ENCODE results near the gene LCE1D. TPM values are rescaled to one million over a fixed set of nuclear protein-coding genes. Genes with fewer than 3 reads are reported as not detected.

LCE1D gene
- total and polyA plus RNA-seq, 2 experiments from 2014 or later = not detected

- no peak overlapping the region for H2AFZ ChIP-seq
- peaks cover 14% of the 10 kb centered on the region; the same call in 1 of the 2 replicates for H3F3A ChIP-seq (ENCODE audit: insufficient read depth)
- WGBS, 2 experiments (ENCODE audit: low coverage in 1 of 2, low lambda C conversion rate in 2 of 2, missing lambda C conversion rate in 2 of 2) = 80 to 84% methylated on average over 29 to 31 of the region's 31 CpGs
- no peak overlapping the region for H3K4me3 ChIP-seq
- in situ Hi-C loops (cut with MboI) = no loop called here
- H3K36me3 ChIP-seq (ENCODE audit: low read depth) = no peaks in the 10 kb centered on the region
- peaks cover 21% of the 10 kb centered on the region; the same call in 1 of the 2 replicates for H3K4me1 ChIP-seq (ENCODE audit: insufficient read depth)
- no peaks in the 10 kb centered on the region for H3K9me2 ChIP-seq (ENCODE audit: insufficient read depth)
- DNase-seq = no peak
- TF ChIP-seq EZH2 (IDR thresholded peaks at IDR 0.05; ENCODE audit: insufficient read depth, poor library complexity, severe bottlenecking) (no peak), EZH2phosphoT487 (IDR thresholded peaks at IDR 0.05; ENCODE audit: insufficient read depth, low read depth) (no peak)
- H4K20me1 ChIP-seq (ENCODE audit: insufficient read depth) = no peaks in the 10 kb centered on the region
- no peak overlapping the region for H3K4me2 ChIP-seq (ENCODE audit: unreplicated experiment)
- H3K27ac ChIP-seq = no peak overlapping the region
- H3K9me3 ChIP-seq (ENCODE audit: low read depth) = no peaks in the 10 kb centered on the region
- H3K9ac ChIP-seq = no peak overlapping the region
- no peaks in the 10 kb centered on the region for H3K27me3 ChIP-seq (replicated peaks; ENCODE audit: insufficient read depth)
- no peaks in the 10 kb centered on the region for H3K79me2 ChIP-seq (ENCODE audit: insufficient read depth)
These were observed 35.9 kb upstream of the LCE1D start for GRCh38 chr1:152760551-152761190.

GRCh38 chr1:152761609-152762213 is 34.8 kb upstream of the LCE1D start:
- H3K36me3 ChIP-seq (ENCODE audit: low read depth) = no peaks in the 10 kb centered on the region
- no peak overlapping the region for H3K4me3 ChIP-seq
- H4K20me1 ChIP-seq (ENCODE audit: insufficient read depth) = no peaks in the 10 kb centered on the region
- H3K9me2 ChIP-seq (ENCODE audit: insufficient read depth) = no peaks in the 10 kb centered on the region
- WGBS, 2 experiments (ENCODE audit: low coverage in 1 of 2, low lambda C conversion rate in 2 of 2, missing lambda C conversion rate in 2 of 2) = 36 to 41% methylated on average over 3 of the region's 3 CpGs
- no peaks in the 10 kb centered on the region for H3K9me3 ChIP-seq (ENCODE audit: low read depth)
- peak; percentile 63 for DNase-seq
- no peak overlapping the region for H3K27ac ChIP-seq
- H2AFZ ChIP-seq = peak overlapping the region; percentile 44; the same call in 1 of the 2 replicates
- peaks cover 14% of the 10 kb centered on the region; the same call in 1 of the 2 replicates for H3F3A ChIP-seq (ENCODE audit: insufficient read depth)
- H3K79me2 ChIP-seq (ENCODE audit: insufficient read depth) = no peaks in the 10 kb centered on the region
- TF ChIP-seq EZH2 (IDR thresholded peaks at IDR 0.05; ENCODE audit: insufficient read depth, poor library complexity, severe bottlenecking) (no peak), EZH2phosphoT487 (IDR thresholded peaks at IDR 0.05; ENCODE audit: insufficient read depth, low read depth) (no peak)
- in situ Hi-C loops (cut with MboI) = no loop called here
- H3K27me3 ChIP-seq (replicated peaks; ENCODE audit: insufficient read depth) = no peaks in the 10 kb centered on the region
- H3K9ac ChIP-seq = no peak overlapping the region
- H3K4me2 ChIP-seq (ENCODE audit: unreplicated experiment) = no peak overlapping the region
- H3K4me1 ChIP-seq (ENCODE audit: insufficient read depth) = peaks cover 21% of the 10 kb centered on the region; the same call in 1 of the 2 replicates

DNA sequence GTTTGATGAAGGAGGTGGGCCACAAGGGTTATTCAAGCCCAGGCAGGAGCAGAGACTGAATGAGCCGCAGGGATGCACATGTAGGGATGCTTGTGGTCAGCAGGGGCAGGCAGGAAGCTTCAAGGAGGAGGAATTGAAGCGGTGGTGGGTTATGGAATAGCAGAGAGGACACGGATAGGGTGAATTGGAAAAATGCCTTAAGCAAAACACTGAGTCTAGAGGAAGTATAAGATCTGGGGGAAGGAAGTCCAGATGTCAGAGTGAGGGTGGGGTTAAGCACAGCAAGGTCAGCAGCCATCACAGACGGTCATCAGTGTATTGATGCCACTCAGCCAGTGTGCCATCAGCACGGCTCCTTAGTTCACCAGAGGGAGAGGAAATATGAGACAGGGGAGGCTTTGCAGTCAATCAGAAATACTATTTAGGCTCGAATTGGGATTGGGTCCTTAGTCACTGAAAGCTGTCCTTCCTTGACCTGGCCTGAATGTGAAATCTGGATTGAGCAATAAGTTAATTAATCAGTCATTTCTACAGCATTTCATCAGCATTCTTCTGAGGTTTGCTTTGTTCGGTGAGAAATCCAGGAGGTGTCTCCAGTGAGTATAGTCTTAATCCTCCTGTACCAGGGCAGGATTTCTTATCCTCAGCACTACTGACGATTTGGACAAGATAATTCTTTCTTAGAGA is 27.5 kb upstream of the LCE1D start:
- DNase-seq = peak; percentile 84
- TF ChIP-seq EZH2phosphoT487 (IDR thresholded peaks at IDR 0.05; ENCODE audit: insufficient read depth, low read depth) = no peak
- no peak for TF ChIP-seq EZH2 (IDR thresholded peaks at IDR 0.05; ENCODE audit: insufficient read depth, poor library complexity, severe bottlenecking)
- in situ Hi-C loops (cut with MboI) = no loop called here
- Histone ChIP-seq H3K9me2 (ENCODE audit: insufficient read depth) (no peaks in the 10 kb centered on the region), H3K27me3 (replicated peaks; ENCODE audit: insufficient read depth) (no peaks in the 10 kb centered on the region), H4K20me1 (ENCODE audit: insufficient read depth) (no peaks in the 10 kb centered on the region), H3K9ac (peak overlapping the region; percentile 43; the same call in 1 of the 2 replicates), H3K9me3 (ENCODE audit: low read depth) (no peaks in the 10 kb centered on the region), H3K27ac (peak overlapping the region; percentile 77), H3K4me2 (ENCODE audit: unreplicated experiment) (peak overlapping the region; percentile 21), H3K79me2 (ENCODE audit: insufficient read depth) (no peaks in the 10 kb centered on the region), H3K36me3 (ENCODE audit: low read depth) (no peaks in the 10 kb centered on the region), H3F3A (ENCODE audit: insufficient read depth) (peaks cover 18% of the 10 kb centered on the region), H2AFZ (peak overlapping the region; percentile 20), H3K4me1 (ENCODE audit: insufficient read depth) (peaks cover 27% of the 10 kb centered on the region), H3K4me3 (no peak overlapping the region)
- 19 to 20% methylated on average over 8 of the region's 8 CpGs for WGBS, 2 experiments (ENCODE audit: low coverage in 1 of 2, low lambda C conversion rate in 2 of 2, missing lambda C conversion rate in 2 of 2)

DNA sequence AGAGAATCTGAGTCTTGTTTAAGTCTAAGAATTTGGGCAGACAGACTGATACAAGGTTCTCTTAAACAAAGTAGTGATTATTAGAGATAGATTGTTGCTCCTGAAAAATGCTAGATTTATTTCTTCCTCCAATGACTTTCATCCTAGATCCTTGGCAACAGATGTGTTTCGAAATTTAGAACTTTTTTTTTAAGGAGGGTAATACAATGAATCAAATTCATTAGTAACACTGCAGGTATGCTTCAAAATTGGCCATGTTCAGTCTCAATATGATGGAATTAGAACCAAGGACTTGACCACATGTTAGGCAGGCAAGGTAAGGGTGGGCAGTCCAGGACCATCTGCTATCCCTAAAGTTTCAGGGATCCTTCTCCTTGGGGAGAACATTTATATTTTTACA is 26.1 kb upstream of the LCE1D start:
- DNase-seq = peak; percentile 60
- H3K4me3 ChIP-seq = no peak overlapping the region
- WGBS, 2 experiments (ENCODE audit: low coverage in 1 of 2, low lambda C conversion rate in 2 of 2, missing lambda C conversion rate in 2 of 2) = 17 to 23% methylated on average over 1 of the region's 1 CpG

More for the DNA sequence above, 26.1 kb upstream of the LCE1D start:
- H3K4me1 ChIP-seq (ENCODE audit: insufficient read depth) = peaks cover 27% of the 10 kb centered on the region
- TF ChIP-seq EZH2 (IDR thresholded peaks at IDR 0.05; ENCODE audit: insufficient read depth, poor library complexity, severe bottlenecking) (no peak), EZH2phosphoT487 (IDR thresholded peaks at IDR 0.05; ENCODE audit: insufficient read depth, low read depth) (no peak)
- H3K36me3 ChIP-seq (ENCODE audit: low read depth) = no peaks in the 10 kb centered on the region
- peaks cover 18% of the 10 kb centered on the region for H3F3A ChIP-seq (ENCODE audit: insufficient read depth)
- H3K9me3 ChIP-seq (ENCODE audit: low read depth) = no peaks in the 10 kb centered on the region
- no peaks in the 10 kb centered on the region for H3K79me2 ChIP-seq (ENCODE audit: insufficient read depth)
- peak overlapping the region; percentile 8 for H3K4me2 ChIP-seq (ENCODE audit: unreplicated experiment)
- no peak overlapping the region for H3K9ac ChIP-seq
- H2AFZ ChIP-seq = peak overlapping the region; percentile 2; the same call in 1 of the 2 replicates
- H3K9me2 ChIP-seq (ENCODE audit: insufficient read depth) = no peaks in the 10 kb centered on the region
- in situ Hi-C loops (cut with MboI) = no loop called here
- no peaks in the 10 kb centered on the region for H3K27me3 ChIP-seq (replicated peaks; ENCODE audit: insufficient read depth)
- no peaks in the 10 kb centered on the region for H4K20me1 ChIP-seq (ENCODE audit: insufficient read depth)
- H3K27ac ChIP-seq = peak overlapping the region; percentile 77

Measured in GM23248 (cell line).